HG02981 (cell line): ENCODE data around the gene ASTN2.
"Not testable (repeated sequence)": the region's sequence is repeated elsewhere in the genome, so short reads cannot be mapped to it uniquely, and the experiment has no call there.

ENCODE experiments used
- ATAC-seq: cut with Tn5 transposase; IDR thresholded peaks from one replicate; pipeline ENCODE4 v1.9.1; 2021; ENCODE audit warnings: mild to moderate bottlenecking, moderate library complexity; ENCODE audit not compliant: unreplicated experiment

The ASTN2 gene

GRCh38 chr9:116476002-116476401 is 938.9 kb downstream of the ASTN2 start:
- no peak for ATAC-seq

- no peak for ATAC-seq
Observed at GRCh38 chr9:116475201-116475600, 939.7 kb downstream of the ASTN2 start.

- no peak for ATAC-seq
Observed at GRCh38 chr9:116471944-116472506, 942.8 kb downstream of the ASTN2 start.

GRCh38 chr9:116471093-116471906 is 943.6 kb downstream of the ASTN2 start:
- no peak for ATAC-seq

- no peak for ATAC-seq
Observed at GRCh38 chr9:116468793-116469527, 945.9 kb downstream of the ASTN2 start.

- ATAC-seq = no peak
Observed at GRCh38 chr9:116468369-116468768, 946.5 kb downstream of the ASTN2 start.

GRCh38 chr9:116467740-116468351 is 947.0 kb downstream of the ASTN2 start:
- ATAC-seq = no peak

GRCh38 chr9:116466271-116467235 is 948.3 kb downstream of the ASTN2 start:
- no peak for ATAC-seq

GRCh38 chr9:116465576-116466270 is 949.1 kb downstream of the ASTN2 start:
- no peak for ATAC-seq

- no peak for ATAC-seq
Observed at GRCh38 chr9:116464987-116465571, 949.8 kb downstream of the ASTN2 start.

- ATAC-seq = no peak
Observed at GRCh38 chr9:116464423-116464822, 950.4 kb downstream of the ASTN2 start.

- ATAC-seq = no peak
Observed at GRCh38 chr9:116461632-116462031, 953.2 kb downstream of the ASTN2 start.

GRCh38 chr9:116460026-116460425 is 954.8 kb downstream of the ASTN2 start:
- ATAC-seq = no peak

- ATAC-seq = no peak
Observed at GRCh38 chr9:116459576-116459975, 955.3 kb downstream of the ASTN2 start.

GRCh38 chr9:116456490-116457088 is 958.3 kb downstream of the ASTN2 start:
- no peak for ATAC-seq

- not testable (repeated sequence) for ATAC-seq
Observed at GRCh38 chr9:116454539-116454938, 960.3 kb downstream of the ASTN2 start.

GRCh38 chr9:116453785-116454184 is 961.1 kb downstream of the ASTN2 start:
- no peak for ATAC-seq

GRCh38 chr9:116452634-116453033 is 962.2 kb downstream of the ASTN2 start:
- ATAC-seq = no peak

- no peak for ATAC-seq
Observed at GRCh38 chr9:116452227-116452626, 962.6 kb downstream of the ASTN2 start.
